ENCODE measurements around the gene ADGRL3. TPM values are rescaled to one million over a fixed set of nuclear protein-coding genes. Genes with fewer than 3 reads are reported as not detected.

The ADGRL3 gene
- total RNA-seq, 1 donor from 2014 or later, result 31.3 TPM

DNA sequence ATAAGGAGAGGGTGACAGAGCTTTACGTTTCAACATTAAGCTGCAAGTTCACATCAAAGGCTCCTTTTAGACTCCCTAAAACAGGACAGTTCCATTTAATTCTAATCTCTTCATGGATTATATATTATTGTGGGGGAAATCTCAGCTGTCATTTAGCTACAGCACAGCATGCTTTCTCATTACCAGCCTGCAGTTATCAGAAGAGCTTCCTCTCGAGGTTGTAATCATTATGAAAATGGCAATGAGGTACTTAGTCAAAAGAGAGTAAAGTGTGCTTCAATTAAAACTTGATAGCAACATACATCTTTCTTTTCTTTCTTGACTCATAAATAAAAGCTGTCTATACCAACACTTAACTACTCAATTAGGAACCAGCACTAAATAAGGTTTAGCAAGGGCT is 896.8 kb downstream of the ADGRL3 start:
- H3K36me3 Mint-ChIP-seq (ENCODE audit: low read depth, unreplicated experiment), result no peaks in the 10 kb centered on the region
- no peaks in the 10 kb centered on the region for H4K20me1 ChIP-seq (ENCODE audit: insufficient read depth, low read length)
- no peak overlapping the region for H3K4me3 ChIP-seq (ENCODE audit: insufficient read depth, low read depth, low read length)
- no peak overlapping the region for H3K4me3 Mint-ChIP-seq (ENCODE audit: unreplicated experiment)
- no peak for DNase-seq (ENCODE audit: low read depth)
- H3K9me3 ChIP-seq (ENCODE audit: insufficient read depth, low read depth, low read length), result no peaks in the 10 kb centered on the region
- FAIRE-seq, result no peak
- no peak for TF ChIP-seq EZH2 (IDR thresholded peaks at IDR 0.05; ENCODE audit: insufficient read depth, low read length)
- TF ChIP-seq, protein P1, sequence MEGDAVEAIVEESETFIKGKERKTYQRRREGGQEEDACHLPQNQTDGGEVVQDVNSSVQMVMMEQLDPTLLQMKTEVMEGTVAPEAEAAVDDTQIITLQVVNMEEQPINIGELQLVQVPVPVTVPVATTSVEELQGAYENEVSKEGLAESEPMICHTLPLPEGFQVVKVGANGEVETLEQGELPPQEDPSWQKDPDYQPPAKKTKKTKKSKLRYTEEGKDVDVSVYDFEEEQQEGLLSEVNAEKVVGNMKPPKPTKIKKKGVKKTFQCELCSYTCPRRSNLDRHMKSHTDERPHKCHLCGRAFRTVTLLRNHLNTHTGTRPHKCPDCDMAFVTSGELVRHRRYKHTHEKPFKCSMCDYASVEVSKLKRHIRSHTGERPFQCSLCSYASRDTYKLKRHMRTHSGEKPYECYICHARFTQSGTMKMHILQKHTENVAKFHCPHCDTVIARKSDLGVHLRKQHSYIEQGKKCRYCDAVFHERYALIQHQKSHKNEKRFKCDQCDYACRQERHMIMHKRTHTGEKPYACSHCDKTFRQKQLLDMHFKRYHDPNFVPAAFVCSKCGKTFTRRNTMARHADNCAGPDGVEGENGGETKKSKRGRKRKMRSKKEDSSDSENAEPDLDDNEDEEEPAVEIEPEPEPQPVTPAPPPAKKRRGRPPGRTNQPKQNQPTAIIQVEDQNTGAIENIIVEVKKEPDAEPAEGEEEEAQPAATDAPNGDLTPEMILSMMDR (IDR thresholded peaks at IDR 0.05; ENCODE audit: insufficient read depth, low read depth, low read length), result no peak
- H3K4me1 Mint-ChIP-seq (ENCODE audit: low read depth, unreplicated experiment), result no peaks in the 10 kb centered on the region
- no peaks in the 10 kb centered on the region for H3K79me2 ChIP-seq (ENCODE audit: insufficient read depth, low read length)
- H2AFZ ChIP-seq (ENCODE audit: low read depth, low read length), result no peak overlapping the region
- H3K27ac ChIP-seq (ENCODE audit: low read depth, low read length), result no peak overlapping the region
- H3K4me1 ChIP-seq (ENCODE audit: insufficient read depth, low read length), result no peaks in the 10 kb centered on the region
- no peak overlapping the region for H3K9ac ChIP-seq (ENCODE audit: low read length)
- no peaks in the 10 kb centered on the region for H3K36me3 ChIP-seq (ENCODE audit: insufficient read depth, low read length)
- H3K4me2 ChIP-seq (ENCODE audit: low read length), result no peak overlapping the region
- H3K27me3 Mint-ChIP-seq (ENCODE audit: low read depth, unreplicated experiment), result no peaks in the 10 kb centered on the region
- H3K9me3 Mint-ChIP-seq (ENCODE audit: unreplicated experiment), result peaks cover 14% of the 10 kb centered on the region
- H3K27ac Mint-ChIP-seq (ENCODE audit: unreplicated experiment), result no peak overlapping the region
- H3K27me3 ChIP-seq (ENCODE audit: insufficient read depth, low read length), result no peaks in the 10 kb centered on the region

DNA sequence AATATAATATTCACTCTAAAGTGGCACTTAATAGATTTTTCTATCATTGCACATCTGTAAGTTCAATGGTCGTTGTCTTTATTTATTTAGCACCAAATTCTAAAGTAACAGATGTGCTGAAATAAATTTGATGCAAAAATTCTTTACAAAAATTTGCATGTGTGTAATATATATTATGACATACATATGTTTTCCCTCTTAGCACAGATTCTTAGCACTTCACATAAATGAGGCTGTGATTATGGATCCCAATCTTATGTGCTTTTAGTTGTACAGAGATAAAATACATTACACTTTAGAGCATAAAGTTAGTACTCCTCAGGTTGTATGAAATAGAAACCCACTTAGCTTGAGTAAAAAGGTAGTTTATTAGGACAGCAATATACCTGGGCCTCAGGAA is 915.1 kb downstream of the ADGRL3 start:
- no peaks in the 10 kb centered on the region for H3K9me3 ChIP-seq (ENCODE audit: insufficient read depth, low read depth, low read length)
- H3K36me3 ChIP-seq (ENCODE audit: insufficient read depth, low read length), result no peaks in the 10 kb centered on the region
- H2AFZ ChIP-seq (ENCODE audit: low read depth, low read length), result no peak overlapping the region
- peaks cover 5% of the 10 kb centered on the region for H3K4me1 Mint-ChIP-seq (ENCODE audit: low read depth, unreplicated experiment)
- no peak overlapping the region for H3K4me3 ChIP-seq (ENCODE audit: insufficient read depth, low read depth, low read length)
- no peaks in the 10 kb centered on the region for H3K4me1 ChIP-seq (ENCODE audit: insufficient read depth, low read length)
- no peaks in the 10 kb centered on the region for H3K36me3 Mint-ChIP-seq (ENCODE audit: low read depth, unreplicated experiment)
- no peak overlapping the region for H3K27ac ChIP-seq (ENCODE audit: low read depth, low read length)
- H3K27ac Mint-ChIP-seq (ENCODE audit: unreplicated experiment), result no peak overlapping the region
- FAIRE-seq (no peak), DNase-seq (ENCODE audit: low read depth) (no peak)
- no peaks in the 10 kb centered on the region for H3K27me3 ChIP-seq (ENCODE audit: insufficient read depth, low read length)
- no peak overlapping the region for H3K9ac ChIP-seq (ENCODE audit: low read length)
- no peak overlapping the region for H3K4me2 ChIP-seq (ENCODE audit: low read length)
- H3K79me2 ChIP-seq (ENCODE audit: insufficient read depth, low read length), result no peaks in the 10 kb centered on the region
- no peaks in the 10 kb centered on the region for H3K9me3 Mint-ChIP-seq (ENCODE audit: unreplicated experiment)
- H4K20me1 ChIP-seq (ENCODE audit: insufficient read depth, low read length), result no peaks in the 10 kb centered on the region
- H3K4me3 Mint-ChIP-seq (ENCODE audit: unreplicated experiment), result no peak overlapping the region
- H3K27me3 Mint-ChIP-seq (ENCODE audit: low read depth, unreplicated experiment), result no peaks in the 10 kb centered on the region
- TF ChIP-seq, protein P1 (IDR thresholded peaks at IDR 0.05; ENCODE audit: insufficient read depth, low read depth, low read length), result no peak
- no peak for TF ChIP-seq EZH2 (IDR thresholded peaks at IDR 0.05; ENCODE audit: insufficient read depth, low read length)

DNA sequence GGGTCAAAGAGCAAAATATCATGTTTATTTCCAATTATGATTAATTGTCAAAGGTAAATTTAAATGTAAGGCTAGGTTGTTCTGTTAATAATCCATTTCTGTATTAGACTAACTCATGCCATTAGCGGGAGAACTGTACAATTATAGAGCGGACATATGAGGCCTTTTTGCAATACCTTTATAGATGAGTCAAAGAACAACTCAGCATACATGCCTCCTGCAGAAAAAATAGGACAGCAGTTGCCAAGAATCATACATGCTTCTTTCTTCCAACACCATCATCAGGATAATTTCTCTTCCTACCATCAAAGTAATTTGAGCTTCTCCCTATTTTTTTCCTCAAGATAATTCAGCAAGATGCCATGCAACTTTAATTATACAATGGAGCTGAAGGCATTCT is 917.8 kb downstream of the ADGRL3 start:
- Histone ChIP-seq H2AFZ (ENCODE audit: low read depth, low read length) (no peak overlapping the region), H3K4me3 (ENCODE audit: insufficient read depth, low read depth, low read length) (no peak overlapping the region), H3K4me1 (ENCODE audit: insufficient read depth, low read length) (no peaks in the 10 kb centered on the region), H3K36me3 (ENCODE audit: insufficient read depth, low read length) (no peaks in the 10 kb centered on the region), H3K9ac (ENCODE audit: low read length) (no peak overlapping the region), H4K20me1 (ENCODE audit: insufficient read depth, low read length) (no peaks in the 10 kb centered on the region), H3K27ac (ENCODE audit: low read depth, low read length) (no peak overlapping the region), H3K9me3 (ENCODE audit: insufficient read depth, low read depth, low read length) (no peaks in the 10 kb centered on the region), H3K4me2 (ENCODE audit: low read length) (no peak overlapping the region), H3K79me2 (ENCODE audit: insufficient read depth, low read length) (no peaks in the 10 kb centered on the region), H3K27me3 (ENCODE audit: insufficient read depth, low read length) (no peaks in the 10 kb centered on the region)
- FAIRE-seq (no peak), DNase-seq (ENCODE audit: low read depth) (no peak)
- Mint-ChIP-seq H3K4me1 (ENCODE audit: low read depth, unreplicated experiment) (peaks cover 5% of the 10 kb centered on the region), H3K27me3 (ENCODE audit: low read depth, unreplicated experiment) (no peaks in the 10 kb centered on the region), H3K4me3 (ENCODE audit: unreplicated experiment) (no peak overlapping the region), H3K27ac (ENCODE audit: unreplicated experiment) (no peak overlapping the region), H3K36me3 (ENCODE audit: low read depth, unreplicated experiment) (no peaks in the 10 kb centered on the region), H3K9me3 (ENCODE audit: unreplicated experiment) (no peaks in the 10 kb centered on the region)
- TF ChIP-seq EZH2 (IDR thresholded peaks at IDR 0.05; ENCODE audit: insufficient read depth, low read length), result no peak
- TF ChIP-seq, protein P1 (IDR thresholded peaks at IDR 0.05; ENCODE audit: insufficient read depth, low read depth, low read length), result no peak
